Coronary artery (tissue), 2 donors: ENCODE data around the gene ZNF264.

ENCODE experiments used
- DNase-seq: peaks from one replicate; pipeline ENCODE4 v3.0.0-alpha.2; 2017; ENCODE audit warnings: low spot score
- H3K27ac ChIP-seq, 2 donors: fragments of 200-600 bp; sonication (generic); one replicate each; pipeline ENCODE4 v1.5.1; 2016 to 2019
- H3K4me3 ChIP-seq: fragments of 200-600 bp; sonication (generic); 2 replicates; pipeline ENCODE4 v1.5.1; 2016; ENCODE audit warnings: mild to moderate bottlenecking, moderate library complexity
- CTCF ChIP-seq: fragments of 200-600 bp; sonication (generic); IDR thresholded peaks from one replicate; pipeline ENCODE4 v1.5.1; 2019; ENCODE audit warnings: antibody characterized with exemption

The ZNF264 gene

GRCh38 chr19:57267291-57267690, 76.0 kb downstream of the ZNF264 start:
- Histone ChIP-seq H3K27ac (no peak overlapping the region), H3K4me3 (no peak overlapping the region)
- DNase-seq: no peak
- no peak for TF ChIP-seq CTCF

- no peak for TF ChIP-seq CTCF
- no peak overlapping the region for H3K4me3 ChIP-seq
- DNase-seq: no peak
- H3K27ac ChIP-seq: no peak overlapping the region
These were observed 78.4 kb downstream of the ZNF264 start for GRCh38 chr19:57269515-57270250.

- H3K27ac ChIP-seq: no peak overlapping the region
- H3K4me3 ChIP-seq: no peak overlapping the region
- TF ChIP-seq CTCF: no peak
- no peak for DNase-seq
These were observed 80.0 kb downstream of the ZNF264 start for GRCh38 chr19:57271280-57271679.
